Activated B cell treated with CpG ODN at 0.5 μM for 24 hours (primary cell): ENCODE measurements around the gene EGFR. TPM values are rescaled to one million over a fixed set of nuclear protein-coding genes. Genes with fewer than 3 reads are reported as not detected.

Experiments used
- ATAC-seq: fragments of 200-7000 bp; cut with Tn5 transposase; one replicate; pipeline ENCODE4 v1.10.0; 2021; ENCODE audit warnings: low read depth, mild to moderate bottlenecking, moderate library complexity
- CTCF ChIA-PET: fragments of 350-600 bp; sonication (Branson Sonifier 250); formaldehyde crosslinking; loops from one replicate; lab custom pipeline; 2021; ENCODE audit warnings: antibody characterized with exemption; lab: Charles Lee
- POLR2A ChIA-PET: fragments of 350-600 bp; sonication (Branson Sonifier 250); formaldehyde crosslinking; loops from one replicate; lab custom pipeline; 2021; ENCODE audit warnings: antibody characterized with exemption; lab: Charles Lee
- DNase-seq: peaks from one replicate; pipeline ENCODE4 v3.0.0; 2022
- H3K27ac Mint-ChIP-seq: one replicate; pipeline ENCODE4 v1.8.0; 2020; ENCODE audit warnings: mixed read lengths
- H3K27me3 Mint-ChIP-seq: one replicate; pipeline ENCODE4 v1.8.0; 2021; ENCODE audit warnings: mixed read lengths
- H3K36me3 Mint-ChIP-seq: one replicate; pipeline ENCODE4 v1.8.0; 2021; ENCODE audit warnings: low read depth, mixed read lengths
- H3K4me1 Mint-ChIP-seq: one replicate; pipeline ENCODE4 v1.8.0; 2021; ENCODE audit warnings: mixed read lengths
- H3K4me3 Mint-ChIP-seq: one replicate; pipeline ENCODE4 v1.8.0; 2020; ENCODE audit warnings: mild to moderate bottlenecking, mixed read lengths
- H3K9me3 Mint-ChIP-seq: one replicate; pipeline ENCODE4 v1.8.0; 2020; ENCODE audit warnings: mixed read lengths
- CTCF ChIP-seq: fragments of 200-600 bp; IDR thresholded peaks from one replicate; pipeline ENCODE4 v1.8.0; 2022; ENCODE audit warnings: antibody characterized with exemption, mild to moderate bottlenecking
- intact Hi-C: fragments of 100-400 bp; cut with micrococcal nuclease; formaldehyde crosslinking; loops from one replicate; pipeline ENCODE4 v1.15.1; 2024
- total RNA-seq: library from RNA; stranded (reverse); gene quantifications from 2 replicates; pipeline ENCODE4 v1.2.3, GENCODE V29; 2022

EGFR gene
- total RNA-seq, 1 donor from 2014 or later: not detected

- CTCF ChIA-PET: no interaction called here
- POLR2A ChIA-PET: no interaction called here
- H3K27ac Mint-ChIP-seq: no peak overlapping the region
- no peak for TF ChIP-seq CTCF
- peaks cover 5% of the 10 kb centered on the region for H3K27me3 Mint-ChIP-seq
- H3K4me1 Mint-ChIP-seq: no peaks in the 10 kb centered on the region
- H3K36me3 Mint-ChIP-seq: no peaks in the 10 kb centered on the region
- DNase-seq (no peak), ATAC-seq (no peak)
- intact Hi-C loops: no loop called here
- no peaks in the 10 kb centered on the region for H3K9me3 Mint-ChIP-seq
- no peak overlapping the region for H3K4me3 Mint-ChIP-seq
These were observed 158.9 kb downstream of the EGFR start for GRCh38 chr7:55177589-55178261.

GRCh38 chr7:55178292-55178862 is 159.6 kb downstream of the EGFR start:
- Mint-ChIP-seq H3K9me3 (no peaks in the 10 kb centered on the region), H3K4me1 (no peaks in the 10 kb centered on the region), H3K36me3 (no peaks in the 10 kb centered on the region), H3K27ac (no peak overlapping the region), H3K27me3 (peaks cover 5% of the 10 kb centered on the region), H3K4me3 (no peak overlapping the region)
- CTCF ChIA-PET: no interaction called here
- DNase-seq (no peak), ATAC-seq (no peak)
- no peak for TF ChIP-seq CTCF
- POLR2A ChIA-PET: no interaction called here
- intact Hi-C loops: no loop called here

GRCh38 chr7:55178863-55179773 is 160.3 kb downstream of the EGFR start:
- Mint-ChIP-seq H3K27me3 (peaks cover 5% of the 10 kb centered on the region), H3K36me3 (no peaks in the 10 kb centered on the region), H3K4me1 (no peaks in the 10 kb centered on the region), H3K27ac (no peak overlapping the region), H3K9me3 (no peaks in the 10 kb centered on the region), H3K4me3 (no peak overlapping the region)
- TF ChIP-seq CTCF: no peak
- POLR2A ChIA-PET: no interaction called here
- CTCF ChIA-PET: no interaction called here
- no peak for ATAC-seq
- DNase-seq: no peak
- intact Hi-C loops: no loop called here

- DNase-seq (no peak), ATAC-seq (no peak)
- Mint-ChIP-seq H3K27me3 (peaks cover 5% of the 10 kb centered on the region), H3K9me3 (no peaks in the 10 kb centered on the region), H3K27ac (no peak overlapping the region), H3K4me1 (no peaks in the 10 kb centered on the region), H3K36me3 (no peaks in the 10 kb centered on the region), H3K4me3 (no peak overlapping the region)
- CTCF ChIA-PET: no interaction called here
- TF ChIP-seq CTCF: no peak
- intact Hi-C loops: no loop called here
- POLR2A ChIA-PET: no interaction called here
These were observed 161.3 kb downstream of the EGFR start for GRCh38 chr7:55179931-55180682.
